ENCODE results near the gene NOS3.

Gene NOS3

GRCh38 chr7:150968734-150969372 is 22.0 kb upstream of the NOS3 start:
- H3K27ac ChIP-seq: peak overlapping the region; percentile 80
- TF ChIP-seq CTCF (conservative IDR thresholded peaks at IDR 0.05): no peak

- peak overlapping the region; percentile 80; the same call in 1 of the 2 replicates for H3K27ac ChIP-seq
- no peak for TF ChIP-seq CTCF (conservative IDR thresholded peaks at IDR 0.05)
Measured at GRCh38 chr7:150969475-150969874, 21.3 kb upstream of the NOS3 start.

GRCh38 chr7:150970424-150970823 is 20.4 kb upstream of the NOS3 start:
- H3K27ac ChIP-seq: no peak overlapping the region; the same call in 1 of the 2 replicates

GRCh38 chr7:150971242-150972022 is 19.4 kb upstream of the NOS3 start:
- H3K27ac ChIP-seq: no peak overlapping the region; the same call in 1 of the 2 replicates
- TF ChIP-seq CTCF (conservative IDR thresholded peaks at IDR 0.05): no peak

More at GRCh38 chr7:150970424-150970823, 20.4 kb upstream of the NOS3 start:
- no peak for TF ChIP-seq CTCF (conservative IDR thresholded peaks at IDR 0.05)

- no peak for TF ChIP-seq CTCF (conservative IDR thresholded peaks at IDR 0.05)
Measured at GRCh38 chr7:150972023-150972468, 18.8 kb upstream of the NOS3 start.

GRCh38 chr7:150972741-150973140 is 18.1 kb upstream of the NOS3 start:
- peak overlapping the region; percentile 100; the same call in 1 of the 2 replicates for H3K27ac ChIP-seq
- TF ChIP-seq CTCF (conservative IDR thresholded peaks at IDR 0.05): no peak

More at GRCh38 chr7:150972023-150972468, 18.8 kb upstream of the NOS3 start:
- no peak overlapping the region for H3K27ac ChIP-seq

Data from VCaP (cell line).